Hepatocyte (in vitro differentiated cells): Measurements from ENCODE around the gene ATF4.

Experiments used
- EZH2 ChIP-seq: fragments of 200-600 bp; sonication (generic); IDR thresholded peaks from 2 replicates; pipeline ENCODE4 v1.6.1; 2016; ENCODE audit warnings: antibody characterized with exemption, mild to moderate bottlenecking, borderline replicate concordance
- EZH2phosphoT487 ChIP-seq: fragments of 200-600 bp; sonication (generic); IDR thresholded peaks from one replicate; pipeline ENCODE4 v1.6.1; 2018; ENCODE audit warnings: antibody characterized with exemption, mild to moderate bottlenecking, low read depth, moderate library complexity; ENCODE audit not compliant: unreplicated experiment, severe bottlenecking
- TF ChIP-seq, protein P1 (sequence below): fragments of 200-600 bp; sonication (generic); IDR thresholded peaks from 2 replicates; pipeline ENCODE4 v1.5.1; 2016; ENCODE audit warnings: antibody characterized with exemption, mild to moderate bottlenecking; ENCODE audit not compliant: poor library complexity

DNA sequence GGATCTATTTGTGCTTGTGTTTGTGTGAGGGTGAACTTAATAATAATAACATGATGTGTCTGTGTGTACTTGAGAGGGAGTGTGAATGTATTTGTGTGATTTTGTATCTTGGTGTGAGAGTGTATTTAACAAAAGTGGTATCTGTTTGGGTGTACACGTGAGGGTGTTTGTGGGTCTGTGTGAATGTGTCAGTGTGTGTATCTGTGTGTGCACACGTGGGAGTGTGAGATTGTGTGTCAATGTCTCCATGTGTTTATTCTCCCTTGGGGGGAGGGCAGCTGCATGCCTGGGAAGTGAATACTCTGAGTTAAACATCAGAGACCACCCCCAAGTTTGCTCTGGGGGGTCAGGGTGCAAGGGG, 27.2 kb downstream of the ATF4 start:
- TF ChIP-seq, protein P1, sequence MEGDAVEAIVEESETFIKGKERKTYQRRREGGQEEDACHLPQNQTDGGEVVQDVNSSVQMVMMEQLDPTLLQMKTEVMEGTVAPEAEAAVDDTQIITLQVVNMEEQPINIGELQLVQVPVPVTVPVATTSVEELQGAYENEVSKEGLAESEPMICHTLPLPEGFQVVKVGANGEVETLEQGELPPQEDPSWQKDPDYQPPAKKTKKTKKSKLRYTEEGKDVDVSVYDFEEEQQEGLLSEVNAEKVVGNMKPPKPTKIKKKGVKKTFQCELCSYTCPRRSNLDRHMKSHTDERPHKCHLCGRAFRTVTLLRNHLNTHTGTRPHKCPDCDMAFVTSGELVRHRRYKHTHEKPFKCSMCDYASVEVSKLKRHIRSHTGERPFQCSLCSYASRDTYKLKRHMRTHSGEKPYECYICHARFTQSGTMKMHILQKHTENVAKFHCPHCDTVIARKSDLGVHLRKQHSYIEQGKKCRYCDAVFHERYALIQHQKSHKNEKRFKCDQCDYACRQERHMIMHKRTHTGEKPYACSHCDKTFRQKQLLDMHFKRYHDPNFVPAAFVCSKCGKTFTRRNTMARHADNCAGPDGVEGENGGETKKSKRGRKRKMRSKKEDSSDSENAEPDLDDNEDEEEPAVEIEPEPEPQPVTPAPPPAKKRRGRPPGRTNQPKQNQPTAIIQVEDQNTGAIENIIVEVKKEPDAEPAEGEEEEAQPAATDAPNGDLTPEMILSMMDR, result no peak
- TF ChIP-seq EZH2 (no peak), EZH2phosphoT487 (no peak)
